Subcutaneous adipose tissue (tissue), 4 donors: ENCODE results near the gene COL3A1. TPM values are rescaled to one million over a fixed set of nuclear protein-coding genes. Genes with fewer than 3 reads are reported as not detected.

ENCODE experiments used
- CTCF ChIP-seq: fragments of 450-650 bp; IDR thresholded peaks from one replicate; pipeline ENCODE4 v1.5.1; 2016; ENCODE audit warnings: low read depth, mild to moderate bottlenecking, control low read depth, antibody characterized with exemption, moderate library complexity
- total RNA-seq, 4 donors: library from RNA; depleted of rRNA; stranded (reverse); fragments of >200 nt; gene quantifications; one replicate each; pipeline ENCODE4 v1.1.0, GENCODE V29; 2016

COL3A1 gene
- total RNA-seq, 4 donors from 2014 or later = 115 to 629 (median 242) TPM

GRCh38 chr2:189016311-189016861 lies 42.2 kb downstream of the COL3A1 start:
- TF ChIP-seq CTCF = no peak

GRCh38 chr2:189018631-189019030 lies 44.5 kb downstream of the COL3A1 start:
- no peak for TF ChIP-seq CTCF

- no peak for TF ChIP-seq CTCF
Observed at GRCh38 chr2:189020179-189020578, 46.0 kb downstream of the COL3A1 start.

- no peak for TF ChIP-seq CTCF
Observed at GRCh38 chr2:189022053-189022481, 47.9 kb downstream of the COL3A1 start.

GRCh38 chr2:189022492-189022891 lies 48.3 kb downstream of the COL3A1 start:
- TF ChIP-seq CTCF = no peak

GRCh38 chr2:189024901-189025618 lies 50.9 kb downstream of the COL3A1 start:
- no peak for TF ChIP-seq CTCF

- TF ChIP-seq CTCF = no peak
Observed at GRCh38 chr2:189037518-189037917, 63.3 kb downstream of the COL3A1 start.
